ENCODE measurements around the gene ADRB1.

ADRB1 gene

DNA sequence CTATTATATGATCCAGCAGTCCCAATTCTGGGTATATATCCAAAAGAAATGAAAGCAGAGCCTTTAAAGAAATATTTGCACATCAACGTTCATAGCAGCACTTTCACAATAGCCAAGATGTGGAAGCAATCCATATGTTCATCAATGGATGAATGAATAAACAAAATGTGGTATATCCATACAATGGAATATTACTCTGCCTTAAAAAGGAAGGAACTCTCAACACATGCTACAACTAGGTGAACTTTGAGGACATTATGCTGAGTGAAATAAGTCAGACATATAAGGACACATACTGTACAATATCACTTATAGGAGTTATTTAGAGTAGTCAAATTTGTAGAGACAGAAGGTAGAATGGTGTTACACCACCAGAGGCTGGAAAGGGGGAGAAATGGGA, 28.0 kb upstream of the ADRB1 start:
- Histone ChIP-seq H3K27ac (no peak overlapping the region), H3K36me3 (replicated peaks) (no peaks in the 10 kb centered on the region), H3K4me3 (ENCODE audit: low read depth, low read length) (no peak overlapping the region), H3K27me3 (replicated peaks) (no peaks in the 10 kb centered on the region)
- in situ Hi-C loops (cut with HindIII; ENCODE audit: low pct_ligation_motif_present, low sequenced_read_pairs) = no loop called here
- DNase-seq = no peak
- TF ChIP-seq, protein P1, sequence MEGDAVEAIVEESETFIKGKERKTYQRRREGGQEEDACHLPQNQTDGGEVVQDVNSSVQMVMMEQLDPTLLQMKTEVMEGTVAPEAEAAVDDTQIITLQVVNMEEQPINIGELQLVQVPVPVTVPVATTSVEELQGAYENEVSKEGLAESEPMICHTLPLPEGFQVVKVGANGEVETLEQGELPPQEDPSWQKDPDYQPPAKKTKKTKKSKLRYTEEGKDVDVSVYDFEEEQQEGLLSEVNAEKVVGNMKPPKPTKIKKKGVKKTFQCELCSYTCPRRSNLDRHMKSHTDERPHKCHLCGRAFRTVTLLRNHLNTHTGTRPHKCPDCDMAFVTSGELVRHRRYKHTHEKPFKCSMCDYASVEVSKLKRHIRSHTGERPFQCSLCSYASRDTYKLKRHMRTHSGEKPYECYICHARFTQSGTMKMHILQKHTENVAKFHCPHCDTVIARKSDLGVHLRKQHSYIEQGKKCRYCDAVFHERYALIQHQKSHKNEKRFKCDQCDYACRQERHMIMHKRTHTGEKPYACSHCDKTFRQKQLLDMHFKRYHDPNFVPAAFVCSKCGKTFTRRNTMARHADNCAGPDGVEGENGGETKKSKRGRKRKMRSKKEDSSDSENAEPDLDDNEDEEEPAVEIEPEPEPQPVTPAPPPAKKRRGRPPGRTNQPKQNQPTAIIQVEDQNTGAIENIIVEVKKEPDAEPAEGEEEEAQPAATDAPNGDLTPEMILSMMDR (IDR thresholded peaks at IDR 0.05; ENCODE audit: low read depth, low read length, missing control alignments) = no peak

DNA sequence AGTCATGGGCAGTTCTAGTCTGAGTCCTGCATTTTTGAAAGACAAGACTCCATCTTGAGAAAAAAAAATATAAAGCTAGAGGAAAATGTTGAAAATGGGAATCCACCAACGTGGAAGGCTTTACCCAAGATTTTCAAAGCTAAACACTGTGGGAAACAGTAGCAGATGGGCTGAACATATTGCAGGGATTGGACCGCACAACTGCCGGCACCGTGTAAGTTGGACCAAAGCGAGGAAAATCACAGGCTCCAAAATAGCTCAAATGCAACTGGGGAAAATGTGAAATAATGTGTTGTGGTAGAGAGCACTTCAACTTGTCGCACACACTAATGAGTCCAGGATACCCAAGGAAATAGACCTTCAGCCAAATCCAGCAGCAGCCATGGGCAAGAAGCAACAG, 26.4 kb upstream of the ADRB1 start:
- no peaks in the 10 kb centered on the region for H3K36me3 ChIP-seq (replicated peaks)
- H3K27ac ChIP-seq = no peak overlapping the region
- TF ChIP-seq, protein P1 (IDR thresholded peaks at IDR 0.05; ENCODE audit: low read depth, low read length, missing control alignments) = no peak
- no peak overlapping the region for H3K4me3 ChIP-seq (ENCODE audit: low read depth, low read length)
- no peak for DNase-seq
- in situ Hi-C loops (cut with HindIII; ENCODE audit: low pct_ligation_motif_present, low sequenced_read_pairs) = no loop called here
- H3K27me3 ChIP-seq (replicated peaks) = no peaks in the 10 kb centered on the region

DNA sequence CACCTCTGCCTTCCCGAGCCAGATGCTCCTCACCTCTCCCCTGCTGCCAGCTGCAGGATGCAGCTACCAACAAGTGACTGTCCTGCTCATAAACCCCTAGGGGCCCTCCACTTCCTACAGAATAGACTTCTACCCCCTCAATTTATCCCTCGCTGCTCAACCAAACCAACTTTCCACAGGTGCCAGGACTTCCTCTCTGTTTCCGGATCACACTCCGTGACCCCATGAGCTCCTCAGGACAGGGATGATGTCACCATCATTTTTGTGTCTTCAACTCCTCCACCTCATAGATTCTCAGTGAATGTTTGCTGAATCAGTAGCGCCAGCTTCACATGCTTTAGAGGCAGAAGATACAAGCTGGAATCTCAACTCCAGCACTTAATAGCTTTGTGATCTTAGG, 25.8 kb upstream of the ADRB1 start:
- Histone ChIP-seq H3K27me3 (replicated peaks) (no peaks in the 10 kb centered on the region), H3K27ac (no peak overlapping the region), H3K36me3 (replicated peaks) (no peaks in the 10 kb centered on the region), H3K4me3 (ENCODE audit: low read depth, low read length) (no peak overlapping the region)
- no peak for DNase-seq
- TF ChIP-seq, protein P1 (IDR thresholded peaks at IDR 0.05; ENCODE audit: low read depth, low read length, missing control alignments) = no peak
- in situ Hi-C loops (cut with HindIII; ENCODE audit: low pct_ligation_motif_present, low sequenced_read_pairs) = no loop called here

DNA sequence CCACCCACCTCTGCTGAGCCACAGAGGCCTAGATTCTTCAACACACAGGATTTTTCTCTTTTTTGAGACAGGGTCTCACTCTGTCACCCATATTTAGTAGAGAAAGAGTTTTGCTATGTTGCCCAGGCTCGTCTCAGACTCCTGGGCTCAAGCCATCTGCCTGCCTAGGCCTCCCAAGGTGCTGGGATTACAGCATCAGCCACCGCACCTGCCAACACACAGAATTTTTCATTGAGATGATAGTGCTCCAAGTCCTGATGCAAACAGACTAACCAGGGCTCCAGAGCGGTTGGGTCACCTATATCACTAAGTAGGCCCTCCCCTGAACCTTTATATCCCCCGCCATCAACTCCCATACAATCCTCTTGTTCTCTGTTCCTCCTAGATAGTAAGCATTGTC, 24.4 kb upstream of the ADRB1 start:
- TF ChIP-seq, protein P1 (IDR thresholded peaks at IDR 0.05; ENCODE audit: low read depth, low read length, missing control alignments) = no peak
- in situ Hi-C loops (cut with HindIII; ENCODE audit: low pct_ligation_motif_present, low sequenced_read_pairs) = no loop called here
- Histone ChIP-seq H3K27ac (no peak overlapping the region), H3K4me3 (ENCODE audit: low read depth, low read length) (no peak overlapping the region), H3K27me3 (replicated peaks) (no peaks in the 10 kb centered on the region), H3K36me3 (replicated peaks) (no peaks in the 10 kb centered on the region)
- DNase-seq = no peak

DNA sequence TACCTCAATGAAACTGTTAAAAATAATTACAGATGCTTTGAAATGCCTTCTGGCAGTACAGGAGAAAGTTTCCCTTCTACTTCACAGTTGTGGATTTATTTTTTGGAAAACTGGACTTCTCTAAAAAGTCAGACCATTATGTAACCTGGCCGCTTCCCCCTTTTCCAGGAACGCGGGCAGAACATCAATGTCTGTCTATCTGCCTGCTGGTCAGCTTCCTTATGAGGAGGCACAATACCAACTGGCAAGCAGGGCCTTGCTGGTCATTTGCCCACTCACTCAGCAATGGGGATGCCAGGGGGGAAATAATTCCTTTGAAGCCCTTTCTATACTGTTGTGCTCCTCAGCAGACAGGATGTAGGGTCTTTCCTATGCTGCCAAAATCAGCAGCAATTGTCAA, 22.5 kb upstream of the ADRB1 start:
- Histone ChIP-seq H3K27ac (no peak overlapping the region), H3K27me3 (replicated peaks) (no peaks in the 10 kb centered on the region), H3K36me3 (replicated peaks) (no peaks in the 10 kb centered on the region), H3K4me3 (ENCODE audit: low read depth, low read length) (no peak overlapping the region)
- DNase-seq = no peak
- in situ Hi-C loops (cut with HindIII; ENCODE audit: low pct_ligation_motif_present, low sequenced_read_pairs) = no loop called here
- TF ChIP-seq, protein P1 (IDR thresholded peaks at IDR 0.05; ENCODE audit: low read depth, low read length, missing control alignments) = no peak
